Panc1 (cell line): Measurements from ENCODE around the gene HBS1L. TPM values are rescaled to one million over a fixed set of nuclear protein-coding genes. Genes with fewer than 3 reads are reported as not detected.

Experiments
- ATAC-seq: fragments of 200-7000 bp; cut with Tn5 transposase; 2 replicates; pipeline ENCODE4 v1.9.1; 2020; ENCODE audit warnings: mild to moderate bottlenecking, moderate library complexity
- BruUV-seq: library from RNA; stranded (reverse); fragments of 400-500 nt; replicated peaks from 2 replicates; lab custom pipeline; 2021; lab: Mats Ljungman, UMichigan
- CTCF ChIA-PET: fragments of 300-600 bp; sonication (Branson Sonifier 250); formaldehyde crosslinking; loops from one replicate; lab custom pipeline; 2022; ENCODE audit warnings: antibody characterized with exemption; lab: Charles Lee
- POLR2A ChIA-PET: fragments of 300-600 bp; sonication (Branson Sonifier 250); formaldehyde crosslinking; loops from one replicate; lab custom pipeline; 2022; ENCODE audit warnings: antibody characterized with exemption; lab: Charles Lee
- DNase-seq: peaks from one replicate; pipeline ENCODE4 v3.0.0-alpha.2; 2010; ENCODE audit warnings: low read depth, low spot score
- H3K27ac ChIP-seq: 2 replicates; pipeline ENCODE4 v1.5.1; 2011; ENCODE audit warnings: mild to moderate bottlenecking, low read length, inconsistent platforms
- H3K27me3 ChIP-seq: fragments of 200-500 bp; sonication (Bioruptor generic); 2 replicates; pipeline ENCODE4 v1.6.0; 2014; ENCODE audit warnings: low read length, inconsistent platforms; ENCODE audit not compliant: control insufficient read depth, insufficient read depth
- H3K36me3 ChIP-seq: fragments of 200-500 bp; sonication (Bioruptor generic); 2 replicates; pipeline ENCODE4 v1.5.1; 2014; ENCODE audit warnings: inconsistent platforms, mild to moderate bottlenecking, low read length, moderate library complexity; ENCODE audit not compliant: control insufficient read depth, insufficient read depth
- H3K4me1 ChIP-seq: 2 replicates; pipeline ENCODE4 v1.5.1; 2011; ENCODE audit warnings: inconsistent platforms, mild to moderate bottlenecking, low read length, moderate library complexity; ENCODE audit not compliant: control insufficient read depth, insufficient read depth
- H3K4me3 ChIP-seq, 2 experiments: 2 replicates each; pipeline ENCODE4 v1.5.1; 2011 to 2012; ENCODE audit warnings: low read depth in 2 of 2, low read length in 2 of 2, mild to moderate bottlenecking in 2 of 2, inconsistent platforms in 1 of 2, moderate library complexity in 1 of 2
- H3K9me3 ChIP-seq: fragments of 200-500 bp; sonication (Bioruptor generic); 2 replicates; pipeline ENCODE4 v1.5.1; 2014; ENCODE audit warnings: low read depth, mild to moderate bottlenecking, inconsistent platforms, low read length, moderate library complexity; ENCODE audit not compliant: control insufficient read depth, insufficient read depth
- POLR2AphosphoS5 ChIP-seq: IDR thresholded peaks from 2 replicates; pipeline ENCODE4 v1.6.1; 2012; ENCODE audit warnings: mild to moderate bottlenecking, low read depth, low read length, moderate library complexity
- SIN3A ChIP-seq: IDR thresholded peaks from 2 replicates; pipeline ENCODE4 v1.6.1; 2012; ENCODE audit warnings: low read depth, mild to moderate bottlenecking, low read length, moderate library complexity, borderline replicate concordance; ENCODE audit not compliant: insufficient read depth
- TCF7L2 ChIP-seq: IDR thresholded peaks from 2 replicates; pipeline ENCODE4 v1.6.1; 2011; ENCODE audit warnings: mild to moderate bottlenecking, low read depth, low read length, inconsistent platforms
- in situ Hi-C: cut with HindIII; loops from 2 replicates; pipeline ENCODE4 v1.10.0; 2016; ENCODE audit warnings: low sequenced_read_pairs, low pct_unique_long_range_greater_than_20kb
- intact Hi-C: fragments of 100-400 bp; cut with micrococcal nuclease; formaldehyde crosslinking; loops from one replicate; pipeline ENCODE4 v1.10.0; 2022; ENCODE audit not compliant: unreplicated experiment
- total RNA-seq: library from RNA; stranded (reverse); gene quantifications from one replicate; pipeline ENCODE4 v1.2.1, GENCODE V29; 2021; ENCODE audit not compliant: unreplicated experiment
- TF ChIP-seq, protein P1 (sequence below): fragments of 450-650 bp; IDR thresholded peaks from 2 replicates; pipeline ENCODE4 v1.5.1; 2017; ENCODE audit warnings: mild to moderate bottlenecking
- TF ChIP-seq, protein P2 (sequence below), 2 experiments: IDR thresholded peaks; 2 replicates each; pipeline ENCODE4 v1.6.1; 2011 to 2012; ENCODE audit warnings: low read depth in 2 of 2, control low read depth in 1 of 2, low read length in 1 of 2, mild to moderate bottlenecking in 1 of 2, moderate library complexity in 1 of 2; ENCODE audit not compliant: insufficient read depth in 1 of 2

HBS1L gene
- total RNA-seq, 1 experiment from 2014 or later = 79.2 TPM

DNA sequence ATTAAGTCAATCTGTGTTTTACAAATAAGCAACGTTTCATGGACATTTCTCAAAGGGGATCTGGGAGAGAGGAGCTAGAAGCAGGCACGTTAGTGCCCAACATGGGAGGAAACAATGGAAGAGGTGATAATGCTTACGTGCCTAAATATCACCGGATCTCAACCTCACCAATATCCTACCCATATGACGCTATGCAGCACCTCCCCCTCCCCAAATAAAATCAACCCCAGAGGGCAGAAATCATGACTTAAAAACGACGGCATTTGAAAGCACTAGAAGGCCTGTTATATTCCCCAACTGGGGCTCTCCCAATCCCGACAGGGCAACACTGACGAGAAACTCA is 425 bp downstream of the HBS1L start:
- Histone ChIP-seq H3K27me3 (no peaks in the 10 kb centered on the region), H3K36me3 (peaks cover 7% of the 10 kb centered on the region; the same call in 1 of the 2 replicates), H3K4me1 (peaks cover 19% of the 10 kb centered on the region), H3K4me3 (peak overlapping the region; percentile 99 to 100), H3K9me3 (no peaks in the 10 kb centered on the region), H3K27ac (peak overlapping the region; percentile 97)
- ChIA-PET POLR2A (interaction anchor here (0.6 to 1.0 kb wide), 2 partner anchors 8 to 30 kb away, joined by 3 to 5 read pairs; no protein-coding TSS in a partner anchor), CTCF (no interaction called here)
- DNase-seq (peak; percentile 12), ATAC-seq (peak; percentile 18)
- in situ Hi-C loops = no loop called here
- no TSS peak for BruUV-seq
- intact Hi-C loops = loop anchor here (10.0 kb wide), 1 partner anchor 131 kb away; the partner anchor contains the start of gene MYB
- TF ChIP-seq POLR2AphosphoS5 = no peak
- TF ChIP-seq, protein P1, sequence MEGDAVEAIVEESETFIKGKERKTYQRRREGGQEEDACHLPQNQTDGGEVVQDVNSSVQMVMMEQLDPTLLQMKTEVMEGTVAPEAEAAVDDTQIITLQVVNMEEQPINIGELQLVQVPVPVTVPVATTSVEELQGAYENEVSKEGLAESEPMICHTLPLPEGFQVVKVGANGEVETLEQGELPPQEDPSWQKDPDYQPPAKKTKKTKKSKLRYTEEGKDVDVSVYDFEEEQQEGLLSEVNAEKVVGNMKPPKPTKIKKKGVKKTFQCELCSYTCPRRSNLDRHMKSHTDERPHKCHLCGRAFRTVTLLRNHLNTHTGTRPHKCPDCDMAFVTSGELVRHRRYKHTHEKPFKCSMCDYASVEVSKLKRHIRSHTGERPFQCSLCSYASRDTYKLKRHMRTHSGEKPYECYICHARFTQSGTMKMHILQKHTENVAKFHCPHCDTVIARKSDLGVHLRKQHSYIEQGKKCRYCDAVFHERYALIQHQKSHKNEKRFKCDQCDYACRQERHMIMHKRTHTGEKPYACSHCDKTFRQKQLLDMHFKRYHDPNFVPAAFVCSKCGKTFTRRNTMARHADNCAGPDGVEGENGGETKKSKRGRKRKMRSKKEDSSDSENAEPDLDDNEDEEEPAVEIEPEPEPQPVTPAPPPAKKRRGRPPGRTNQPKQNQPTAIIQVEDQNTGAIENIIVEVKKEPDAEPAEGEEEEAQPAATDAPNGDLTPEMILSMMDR = no peak

DNA sequence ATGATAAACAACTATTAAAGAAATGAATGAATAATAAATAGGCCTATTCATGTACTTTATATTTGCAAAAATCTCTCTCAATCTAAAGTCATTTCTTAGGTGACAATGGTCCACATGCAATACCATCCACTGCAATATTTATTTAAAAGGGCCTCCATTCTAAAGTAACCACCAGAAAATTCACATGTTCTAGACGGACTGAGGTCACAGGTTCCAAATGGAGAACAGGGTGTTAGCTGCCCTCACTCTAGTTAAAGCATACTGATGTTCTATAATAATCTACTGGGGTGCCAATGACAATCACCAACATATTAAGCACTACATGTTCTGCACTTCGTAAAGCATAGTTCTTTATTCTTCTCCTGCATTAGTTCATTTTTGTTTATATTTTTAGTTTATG is 1.2 kb downstream of the HBS1L start:
- TSS peak; percentile 82 for BruUV-seq
- DNase-seq (no peak), ATAC-seq (no peak)
- CTCF ChIA-PET = no interaction called here
- Histone ChIP-seq H3K4me3 (peak overlapping the region; percentile 99 to 100), H3K27me3 (no peaks in the 10 kb centered on the region), H3K36me3 (peaks cover 7% of the 10 kb centered on the region; the same call in 1 of the 2 replicates), H3K27ac (peak overlapping the region; percentile 97; the same call in 1 of the 2 replicates), H3K9me3 (no peaks in the 10 kb centered on the region), H3K4me1 (peaks cover 19% of the 10 kb centered on the region)
- intact Hi-C loops (loop anchor here (10.0 kb wide), 1 partner anchor 131 kb away; the partner anchor contains the start of gene MYB), in situ Hi-C loops (no loop called here)
- TF ChIP-seq, protein P1 = no peak
- TF ChIP-seq, protein P2, sequence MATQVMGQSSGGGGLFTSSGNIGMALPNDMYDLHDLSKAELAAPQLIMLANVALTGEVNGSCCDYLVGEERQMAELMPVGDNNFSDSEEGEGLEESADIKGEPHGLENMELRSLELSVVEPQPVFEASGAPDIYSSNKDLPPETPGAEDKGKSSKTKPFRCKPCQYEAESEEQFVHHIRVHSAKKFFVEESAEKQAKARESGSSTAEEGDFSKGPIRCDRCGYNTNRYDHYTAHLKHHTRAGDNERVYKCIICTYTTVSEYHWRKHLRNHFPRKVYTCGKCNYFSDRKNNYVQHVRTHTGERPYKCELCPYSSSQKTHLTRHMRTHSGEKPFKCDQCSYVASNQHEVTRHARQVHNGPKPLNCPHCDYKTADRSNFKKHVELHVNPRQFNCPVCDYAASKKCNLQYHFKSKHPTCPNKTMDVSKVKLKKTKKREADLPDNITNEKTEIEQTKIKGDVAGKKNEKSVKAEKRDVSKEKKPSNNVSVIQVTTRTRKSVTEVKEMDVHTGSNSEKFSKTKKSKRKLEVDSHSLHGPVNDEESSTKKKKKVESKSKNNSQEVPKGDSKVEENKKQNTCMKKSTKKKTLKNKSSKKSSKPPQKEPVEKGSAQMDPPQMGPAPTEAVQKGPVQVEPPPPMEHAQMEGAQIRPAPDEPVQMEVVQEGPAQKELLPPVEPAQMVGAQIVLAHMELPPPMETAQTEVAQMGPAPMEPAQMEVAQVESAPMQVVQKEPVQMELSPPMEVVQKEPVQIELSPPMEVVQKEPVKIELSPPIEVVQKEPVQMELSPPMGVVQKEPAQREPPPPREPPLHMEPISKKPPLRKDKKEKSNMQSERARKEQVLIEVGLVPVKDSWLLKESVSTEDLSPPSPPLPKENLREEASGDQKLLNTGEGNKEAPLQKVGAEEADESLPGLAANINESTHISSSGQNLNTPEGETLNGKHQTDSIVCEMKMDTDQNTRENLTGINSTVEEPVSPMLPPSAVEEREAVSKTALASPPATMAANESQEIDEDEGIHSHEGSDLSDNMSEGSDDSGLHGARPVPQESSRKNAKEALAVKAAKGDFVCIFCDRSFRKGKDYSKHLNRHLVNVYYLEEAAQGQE (IDR thresholded peaks at IDR 0.05; ENCODE audit: insufficient read depth in 1 of 2, low read depth in 2 of 2, low read length in 1 of 2) = no peak
- TF ChIP-seq SIN3A (no peak), TCF7L2 (no peak), POLR2AphosphoS5 (no peak)
- POLR2A ChIA-PET = no interaction called here
